Measurements from ENCODE around the gene HIVEP3.

DNA sequence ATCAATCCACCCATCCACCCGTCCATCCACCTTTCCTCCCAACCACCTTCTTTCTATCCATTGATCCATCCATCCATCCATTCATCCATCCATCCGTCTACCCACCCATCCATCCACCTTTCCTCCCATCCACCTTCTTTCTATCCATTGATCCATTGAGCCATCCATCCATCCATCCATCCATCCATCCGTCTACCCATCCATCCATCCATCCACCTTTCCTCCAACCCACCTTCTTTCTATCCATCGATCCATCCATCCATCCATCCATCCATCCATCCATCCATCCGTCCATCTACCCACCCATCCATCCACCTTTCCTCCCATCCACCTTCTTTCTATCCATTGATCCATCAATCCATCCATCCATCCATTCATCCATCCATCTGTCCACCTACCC, 429.2 kb downstream of the HIVEP3 start:
- TF ChIP-seq CTCF (conservative IDR thresholded peaks at IDR 0.05) (no peak), EZH2 (IDR thresholded peaks at IDR 0.05; ENCODE audit: low read depth) (no peak)
